GM23248 (cell line): ENCODE measurements around the gene GDPD4. TPM values are rescaled to one million over a fixed set of nuclear protein-coding genes. Genes with fewer than 3 reads are reported as not detected.

ENCODE experiments used
- DNase-seq: peaks from one replicate; pipeline ENCODE4 v3.0.0-alpha.2; 2015
- H2AFZ ChIP-seq: fragments of 200-600 bp; sonication (generic); 2 replicates; pipeline ENCODE4 v1.6.1; 2016; ENCODE audit warnings: antibody characterized with exemption
- H3F3A ChIP-seq: fragments of 200-600 bp; sonication (generic); 2 replicates; pipeline ENCODE4 v1.6.1; 2016; ENCODE audit warnings: mild to moderate bottlenecking, antibody characterized with exemption, mixed run types; ENCODE audit not compliant: insufficient read depth
- H3K27ac ChIP-seq: fragments of 200-600 bp; sonication (generic); 2 replicates; pipeline ENCODE4 v1.5.1; 2016; ENCODE audit warnings: mild to moderate bottlenecking
- H3K27me3 ChIP-seq: fragments of 200-600 bp; sonication (generic); replicated peaks from 2 replicates; pipeline ENCODE4 v1.6.1; 2016; ENCODE audit warnings: mild to moderate bottlenecking; ENCODE audit not compliant: insufficient read depth
- H3K36me3 ChIP-seq: fragments of 200-600 bp; sonication (generic); 2 replicates; pipeline ENCODE4 v1.6.1; 2016; ENCODE audit warnings: low read depth, mild to moderate bottlenecking
- H3K4me1 ChIP-seq: fragments of 200-600 bp; sonication (generic); 2 replicates; pipeline ENCODE4 v1.6.1; 2016; ENCODE audit warnings: mild to moderate bottlenecking; ENCODE audit not compliant: insufficient read depth
- H3K4me2 ChIP-seq: fragments of 200-600 bp; sonication (generic); one replicate; pipeline ENCODE4 v1.6.1; 2016; ENCODE audit warnings: mild to moderate bottlenecking; ENCODE audit not compliant: unreplicated experiment
- H3K4me3 ChIP-seq: fragments of 200-600 bp; sonication (generic); 2 replicates; pipeline ENCODE4 v1.5.1; 2016; ENCODE audit warnings: mild to moderate bottlenecking
- H3K79me2 ChIP-seq: fragments of 200-600 bp; sonication (generic); 2 replicates; pipeline ENCODE4 v1.6.1; 2016; ENCODE audit warnings: mild to moderate bottlenecking; ENCODE audit not compliant: insufficient read depth
- H3K9ac ChIP-seq: fragments of 200-600 bp; sonication (generic); 2 replicates; pipeline ENCODE4 v1.6.1; 2016; ENCODE audit warnings: mild to moderate bottlenecking
- H3K9me2 ChIP-seq: fragments of 200-600 bp; sonication (generic); 2 replicates; pipeline ENCODE4 v1.6.1; 2016; ENCODE audit warnings: mixed run types, mild to moderate bottlenecking, moderate library complexity; ENCODE audit not compliant: insufficient read depth
- H3K9me3 ChIP-seq: fragments of 200-600 bp; sonication (generic); one replicate; pipeline ENCODE4 v1.6.1; 2017; ENCODE audit warnings: low read depth
- H4K20me1 ChIP-seq: fragments of 200-600 bp; sonication (generic); 2 replicates; pipeline ENCODE4 v1.6.0; 2016; ENCODE audit not compliant: insufficient read depth
- EZH2 ChIP-seq: fragments of 200-600 bp; sonication (generic); IDR thresholded peaks from 2 replicates; pipeline ENCODE4 v1.6.1; 2018; ENCODE audit warnings: antibody characterized with exemption, mild to moderate bottlenecking; ENCODE audit not compliant: insufficient read depth, poor library complexity, severe bottlenecking
- EZH2phosphoT487 ChIP-seq: fragments of 200-600 bp; sonication (generic); IDR thresholded peaks from 2 replicates; pipeline ENCODE4 v1.6.1; 2018; ENCODE audit warnings: antibody characterized with exemption, moderate library complexity, mild to moderate bottlenecking, low read depth; ENCODE audit not compliant: insufficient read depth
- WGBS, 2 experiments: methylation state at CpG; one replicate each; pipeline ENCODE4 v1.1.6; 2015 to 2017; ENCODE audit warnings: low lambda C conversion rate in 2 of 2, low coverage in 1 of 2; ENCODE audit errors: missing lambda C conversion rate in 2 of 2; 5-methylcytosine and 5-hydroxymethylcytosine counted together
- in situ Hi-C: fragments of 300-500 bp; cut with MboI; formaldehyde crosslinking; loops from 2 replicates; pipeline ENCODE4 v1.15.0; 2020
- polyA plus RNA-seq: library from polyadenylated mRNA; unstranded; fragments of >200 nt; fragmentation: Nextera tagmentation; extraction: Ambion mirVana; gene quantifications from 2 replicates; pipeline ENCODE4 v1.2.1, GENCODE V29; 2016
- total RNA-seq: library from RNA; depleted of rRNA; stranded (reverse); fragments of >200 nt; shearing (Covaris generic); gene quantifications from 2 replicates; pipeline ENCODE4 v1.2.3, GENCODE V29; 2014

Gene GDPD4
- total and polyA plus RNA-seq, 2 experiments from 2014 or later, result not detected

GRCh38 chr11:77188633-77189491 is 112.6 kb downstream of the GDPD4 start:
- DNase-seq, result no peak

GRCh38 chr11:77187776-77188632 is 113.5 kb downstream of the GDPD4 start:
- Histone ChIP-seq H4K20me1 (no peaks in the 10 kb centered on the region), H3F3A (no peaks in the 10 kb centered on the region), H3K9ac (no peak overlapping the region), H3K27ac (no peak overlapping the region), H3K9me3 (no peaks in the 10 kb centered on the region), H3K4me2 (no peak overlapping the region), H3K9me2 (no peaks in the 10 kb centered on the region), H3K4me1 (no peaks in the 10 kb centered on the region), H3K79me2 (no peaks in the 10 kb centered on the region), H3K4me3 (no peak overlapping the region), H2AFZ (no peak overlapping the region), H3K36me3 (no peaks in the 10 kb centered on the region), H3K27me3 (no peaks in the 10 kb centered on the region)
- peak; percentile 87 for DNase-seq
- TF ChIP-seq EZH2phosphoT487, result no peak
- WGBS, 2 experiments, result 37 to 44% methylated on average over 7 of the region's 7 CpGs
- in situ Hi-C loops, result loop anchor here (10.0 kb wide), 1 partner anchor 367 kb away; no protein-coding TSS in a partner anchor

More at GRCh38 chr11:77188633-77189491, 112.6 kb downstream of the GDPD4 start:
- 70 to 72% methylated on average over 16 to 18 of the region's 18 CpGs for WGBS, 2 experiments
- Histone ChIP-seq H3K9ac (no peak overlapping the region), H3K4me3 (no peak overlapping the region), H3K36me3 (no peaks in the 10 kb centered on the region), H3K9me3 (no peaks in the 10 kb centered on the region), H3K27me3 (no peaks in the 10 kb centered on the region), H2AFZ (no peak overlapping the region), H3K4me1 (no peaks in the 10 kb centered on the region), H3F3A (no peaks in the 10 kb centered on the region), H4K20me1 (no peaks in the 10 kb centered on the region), H3K9me2 (no peaks in the 10 kb centered on the region), H3K27ac (no peak overlapping the region), H3K79me2 (no peaks in the 10 kb centered on the region), H3K4me2 (no peak overlapping the region)
- TF ChIP-seq EZH2 (no peak), EZH2phosphoT487 (no peak)
- in situ Hi-C loops, result loop anchor here (10.0 kb wide), 1 partner anchor 366 kb away; no protein-coding TSS in a partner anchor

GRCh38 chr11:77187111-77187750 is 114.3 kb downstream of the GDPD4 start:
- WGBS, 2 experiments, result 80 to 83% methylated on average over 9 of the region's 9 CpGs
- in situ Hi-C loops, result loop anchor here (10.0 kb wide), 1 partner anchor 368 kb away; no protein-coding TSS in a partner anchor
- H3K9me3 ChIP-seq, result no peaks in the 10 kb centered on the region
- H3K9ac ChIP-seq, result no peak overlapping the region
- H3K27ac ChIP-seq, result no peak overlapping the region
- H3K4me2 ChIP-seq, result no peak overlapping the region
- H3K79me2 ChIP-seq, result no peaks in the 10 kb centered on the region
- no peaks in the 10 kb centered on the region for H3F3A ChIP-seq
- H3K36me3 ChIP-seq, result no peaks in the 10 kb centered on the region
- H3K4me1 ChIP-seq, result no peaks in the 10 kb centered on the region
- H3K4me3 ChIP-seq, result no peak overlapping the region
- no peak overlapping the region for H2AFZ ChIP-seq
- no peaks in the 10 kb centered on the region for H3K27me3 ChIP-seq
- TF ChIP-seq EZH2, result no peak
- TF ChIP-seq EZH2phosphoT487, result no peak
- DNase-seq, result no peak
- no peaks in the 10 kb centered on the region for H3K9me2 ChIP-seq
- no peaks in the 10 kb centered on the region for H4K20me1 ChIP-seq

- no peak for DNase-seq
- H3K9me2 ChIP-seq, result no peaks in the 10 kb centered on the region
- in situ Hi-C loops, result loop anchor here (10.0 kb wide), 1 partner anchor 368 kb away; no protein-coding TSS in a partner anchor
- no peaks in the 10 kb centered on the region for H3K4me1 ChIP-seq
- no peaks in the 10 kb centered on the region for H3K36me3 ChIP-seq
- H2AFZ ChIP-seq, result no peak overlapping the region
- H3K4me3 ChIP-seq, result no peak overlapping the region
- no peak overlapping the region for H3K27ac ChIP-seq
- TF ChIP-seq EZH2, result no peak
- no peak for TF ChIP-seq EZH2phosphoT487
- H3K79me2 ChIP-seq, result no peaks in the 10 kb centered on the region
- H3K27me3 ChIP-seq, result no peaks in the 10 kb centered on the region
- no peak overlapping the region for H3K9ac ChIP-seq
- H3K4me2 ChIP-seq, result no peak overlapping the region
- no peaks in the 10 kb centered on the region for H3F3A ChIP-seq
- no peaks in the 10 kb centered on the region for H4K20me1 ChIP-seq
- 68% methylated on average over 1 of the region's 1 CpG for WGBS, 2 experiments
- no peaks in the 10 kb centered on the region for H3K9me3 ChIP-seq
Measured at GRCh38 chr11:77186302-77186701, 115.2 kb downstream of the GDPD4 start.
